H9 (cell line): ENCODE measurements around the gene PAK5. TPM values are rescaled to one million over a fixed set of nuclear protein-coding genes. Genes with fewer than 3 reads are reported as not detected.

ENCODE experiments used
- DNase-seq: peaks from one replicate; pipeline ENCODE4 v3.0.0-alpha.2; 2017
- H2AFZ ChIP-seq: one replicate; pipeline ENCODE4 v1.6.1; 2013; ENCODE audit warnings: mild to moderate bottlenecking, low read length, control low read depth, moderate library complexity
- H2AK5ac ChIP-seq: 2 replicates; pipeline ENCODE4 v1.6.1; 2013; ENCODE audit warnings: low read length, control low read depth, mixed read lengths; ENCODE audit not compliant: insufficient read length
- H2BK120ac ChIP-seq: one replicate; pipeline ENCODE4 v1.6.1; 2013; ENCODE audit warnings: low read depth, mild to moderate bottlenecking, low read length, control low read depth, inconsistent platforms; ENCODE audit not compliant: poor library complexity, severe bottlenecking
- H2BK12ac ChIP-seq: 2 replicates; pipeline ENCODE4 v1.6.1; 2013; ENCODE audit warnings: low read length, control low read depth, mixed read lengths, low read depth; ENCODE audit not compliant: insufficient read length
- H2BK15ac ChIP-seq: 2 replicates; pipeline ENCODE4 v1.6.1; 2013; ENCODE audit warnings: low read depth, low read length, control low read depth
- H2BK20ac ChIP-seq: one replicate; pipeline ENCODE4 v1.6.1; 2013; ENCODE audit warnings: low read depth, mild to moderate bottlenecking, low read length, control low read depth, inconsistent platforms; ENCODE audit not compliant: poor library complexity, severe bottlenecking
- H2BK5ac ChIP-seq: 2 replicates; pipeline ENCODE4 v1.6.1; 2013; ENCODE audit warnings: low read length, control low read depth, mixed read lengths; ENCODE audit not compliant: insufficient read length
- H3K14ac ChIP-seq: 2 replicates; pipeline ENCODE4 v1.6.1; 2013; ENCODE audit warnings: low read length, control low read depth; ENCODE audit not compliant: insufficient read depth
- H3K18ac ChIP-seq: 2 replicates; pipeline ENCODE4 v1.6.1; 2013; ENCODE audit warnings: low read depth, mild to moderate bottlenecking, mixed read lengths, low read length, control low read depth; ENCODE audit not compliant: insufficient read length
- H3K23ac ChIP-seq: 2 replicates; pipeline ENCODE4 v1.6.1; 2013; ENCODE audit warnings: low read length, control low read depth, mixed read lengths, low read depth; ENCODE audit not compliant: insufficient read length
- H3K23me2 ChIP-seq: 2 replicates; pipeline ENCODE4 v1.6.1; 2013; ENCODE audit warnings: low read depth, mild to moderate bottlenecking, mixed read lengths, low read length, control low read depth; ENCODE audit not compliant: insufficient read length, poor library complexity, severe bottlenecking
- H3K27ac ChIP-seq: 2 replicates; pipeline ENCODE4 v1.5.1; 2013; ENCODE audit warnings: low read length, control low read depth, mixed read lengths, low read depth; ENCODE audit not compliant: insufficient read length
- H3K27me3 ChIP-seq: 2 replicates; pipeline ENCODE4 v1.6.1; 2013; ENCODE audit warnings: low read length, control low read depth, inconsistent platforms; ENCODE audit not compliant: insufficient read depth
- H3K4ac ChIP-seq: 2 replicates; pipeline ENCODE4 v1.6.1; 2013; ENCODE audit warnings: low read depth, mild to moderate bottlenecking, control low read depth, inconsistent platforms, low read length, moderate library complexity
- H3K4me1 ChIP-seq: 2 replicates; pipeline ENCODE4 v1.6.1; 2013; ENCODE audit warnings: low read length, control low read depth, inconsistent platforms; ENCODE audit not compliant: insufficient read depth
- H3K4me2 ChIP-seq: 2 replicates; pipeline ENCODE4 v1.6.1; 2013; ENCODE audit warnings: low read length, control low read depth, mixed read lengths; ENCODE audit not compliant: insufficient read length, insufficient read depth
- H3K56ac ChIP-seq: 2 replicates; pipeline ENCODE4 v1.6.1; 2013; ENCODE audit warnings: low read depth, mild to moderate bottlenecking, mixed read lengths, low read length, control low read depth; ENCODE audit not compliant: insufficient read length
- H3K79me1 ChIP-seq: 2 replicates; pipeline ENCODE4 v1.6.1; 2013; ENCODE audit warnings: low read depth, mild to moderate bottlenecking, moderate library complexity, low read length, control low read depth, inconsistent platforms; ENCODE audit not compliant: insufficient read depth, poor library complexity, severe bottlenecking
- H3K79me2 ChIP-seq: 2 replicates; pipeline ENCODE4 v1.6.1; 2013; ENCODE audit warnings: low read length, control low read depth, inconsistent platforms; ENCODE audit not compliant: insufficient read depth
- H3K9ac ChIP-seq: 2 replicates; pipeline ENCODE4 v1.6.1; 2013; ENCODE audit warnings: low read length, control low read depth, mixed read lengths; ENCODE audit not compliant: insufficient read length; ENCODE audit errors: extremely low read depth
- H3K9me3 ChIP-seq: one replicate; pipeline ENCODE4 v1.6.1; 2013; ENCODE audit warnings: low read depth, low read length, inconsistent platforms; ENCODE audit not compliant: control insufficient read depth
- H3T11ph ChIP-seq: one replicate; pipeline ENCODE4 v1.6.1; 2013; ENCODE audit warnings: mild to moderate bottlenecking, low read length, control low read depth, inconsistent platforms
- H4K20me1 ChIP-seq: one replicate; pipeline ENCODE4 v1.6.1; 2013; ENCODE audit not compliant: control insufficient read depth, insufficient read length, insufficient read depth
- H4K5ac ChIP-seq: 2 replicates; pipeline ENCODE4 v1.6.1; 2013; ENCODE audit warnings: low read depth, mild to moderate bottlenecking, mixed read lengths, low read length, control low read depth; ENCODE audit not compliant: insufficient read length
- H4K8ac ChIP-seq: replicated peaks from 2 replicates; pipeline ENCODE4 v1.6.1; 2013; ENCODE audit warnings: low read length, control low read depth, mixed read lengths, low read depth; ENCODE audit not compliant: insufficient read length
- H4K91ac ChIP-seq: 2 replicates; pipeline ENCODE4 v1.6.1; 2013; ENCODE audit warnings: low read depth, mild to moderate bottlenecking, moderate library complexity, mixed read lengths, low read length, control low read depth; ENCODE audit not compliant: insufficient read length
- H3K27ac Mint-ChIP-seq, 3 experiments: 2 replicates in 2 of 3; 3 replicates in 1 of 3; pipeline ENCODE4 v1.8.0; 2020 to 2021; ENCODE audit warnings: mixed read lengths in 3 of 3, mild to moderate bottlenecking in 1 of 3, moderate library complexity in 1 of 3
- H3K27me3 Mint-ChIP-seq: 2 replicates; pipeline ENCODE4 v1.8.0; 2021; ENCODE audit warnings: low read depth, mild to moderate bottlenecking, moderate library complexity, mixed read lengths
- H3K36me3 Mint-ChIP-seq, 3 experiments: 2 replicates in 2 of 3; 3 replicates in 1 of 3; pipeline ENCODE4 v1.8.0; 2020 to 2021; ENCODE audit warnings: low read depth in 3 of 3, mixed read lengths in 3 of 3; ENCODE audit not compliant: insufficient read depth in 1 of 3
- H3K4me1 Mint-ChIP-seq, 2 experiments: 2 replicates each; pipeline ENCODE4 v1.8.0; 2020; ENCODE audit warnings: mixed read lengths in 2 of 2
- H3K4me3 Mint-ChIP-seq, 2 experiments: 2 replicates in 1 of 2; 3 replicates in 1 of 2; pipeline ENCODE4 v1.8.0; 2020 to 2021; ENCODE audit warnings: mild to moderate bottlenecking in 2 of 2, mixed read lengths in 2 of 2, moderate library complexity in 1 of 2
- H3K9me3 Mint-ChIP-seq, 2 experiments: 2 replicates in 1 of 2; 3 replicates in 1 of 2; pipeline ENCODE4 v1.8.0; 2020; ENCODE audit warnings: mild to moderate bottlenecking in 2 of 2, mixed read lengths in 2 of 2, moderate library complexity in 1 of 2
- WGBS: extraction: QIAGEN DNeasy Blood & Tissue Kit; methylation state at CpG from one replicate; pipeline ENCODE4 v1.1.7; 2013; ENCODE audit warnings: missing lambda C conversion rate, low lambda C conversion rate, mixed read lengths; ENCODE audit not compliant: insufficient read length; ENCODE audit errors: extremely low coverage; 5-methylcytosine and 5-hydroxymethylcytosine counted together
- total RNA-seq: library from RNA; stranded (reverse); gene quantifications from 2 replicates; pipeline ENCODE4 v1.2.1, GENCODE V29; 2021
- TF ChIP-seq, protein P1 (sequence below): fragments of 200-600 bp; sonication (generic); conservative IDR thresholded peaks from 3 replicates; pipeline ENCODE4 v1.8.0; 2021; ENCODE audit warnings: antibody characterized with exemption, mild to moderate bottlenecking

The PAK5 gene
- total RNA-seq, 1 experiment from 2014 or later = 0.20 TPM

DNA sequence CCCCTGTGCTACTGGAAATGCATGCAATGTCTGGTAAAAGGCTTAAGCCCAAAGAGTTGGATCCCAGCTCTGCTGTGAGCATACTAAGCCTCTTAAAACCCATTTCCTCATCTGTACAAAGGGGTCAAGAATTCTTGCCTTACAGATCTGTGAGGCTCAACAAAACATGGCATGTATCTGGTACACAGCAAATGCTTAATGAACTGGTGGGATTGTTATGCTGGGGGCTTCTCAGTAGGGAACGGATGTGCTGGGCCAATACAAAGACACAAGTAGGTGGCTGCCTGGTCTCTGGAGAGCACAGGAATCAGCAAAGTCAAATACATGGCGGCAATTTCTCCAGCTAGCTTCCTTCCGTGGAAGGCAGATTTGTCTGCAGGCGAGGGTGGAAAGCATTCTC is 262.2 kb downstream of the PAK5 start:
- H3K4me1 Mint-ChIP-seq = peaks cover 51 to 54% of the 10 kb centered on the region in 2 experiments
- Histone ChIP-seq H3K9me3 (no peaks in the 10 kb centered on the region), H3K56ac (no peak overlapping the region), H3K4me1 (peaks cover 32% of the 10 kb centered on the region; the same call in 1 of the 2 replicates), H3K9ac (no peak overlapping the region), H3K27me3 (peaks cover 3% of the 10 kb centered on the region), H3K79me1 (no peaks in the 10 kb centered on the region), H3K79me2 (no peaks in the 10 kb centered on the region), H2AFZ (no peak overlapping the region), H2BK120ac (no peak overlapping the region), H2AK5ac (no peak overlapping the region), H3K18ac (no peak overlapping the region), H3K4ac (no peak overlapping the region), H3T11ph (no peak overlapping the region), H3K27ac (no peak overlapping the region), H4K5ac (no peak overlapping the region), H4K8ac (no peak overlapping the region), H2BK20ac (no peak overlapping the region), H4K20me1 (no peaks in the 10 kb centered on the region), H3K23ac (no peak overlapping the region), H4K91ac (no peak overlapping the region), H3K23me2 (no peaks in the 10 kb centered on the region), H3K14ac (no peak overlapping the region), H2BK12ac (no peak overlapping the region), H2BK5ac (no peak overlapping the region), H2BK15ac (no peak overlapping the region), H3K4me2 (no peak overlapping the region)
- H3K27me3 Mint-ChIP-seq = peaks cover 52% of the 10 kb centered on the region
- no peak for DNase-seq
- H3K36me3 Mint-ChIP-seq = peaks cover 0 to 2% (median 0%) of the 10 kb centered on the region in 3 experiments; a peak in 2 of 7 replicates
- no CpG with 5 or more reads among the region's 4 CpGs for whole genome bisulfite sequencing
- H3K27ac Mint-ChIP-seq = peak overlapping the region in 2 of 3 experiments; percentile 8 to 71; a peak in 2 of 7 replicates
- peaks cover 0 to 2% of the 10 kb centered on the region in 2 experiments; a peak in 1 of 5 replicates for H3K9me3 Mint-ChIP-seq
- TF ChIP-seq, protein P1, sequence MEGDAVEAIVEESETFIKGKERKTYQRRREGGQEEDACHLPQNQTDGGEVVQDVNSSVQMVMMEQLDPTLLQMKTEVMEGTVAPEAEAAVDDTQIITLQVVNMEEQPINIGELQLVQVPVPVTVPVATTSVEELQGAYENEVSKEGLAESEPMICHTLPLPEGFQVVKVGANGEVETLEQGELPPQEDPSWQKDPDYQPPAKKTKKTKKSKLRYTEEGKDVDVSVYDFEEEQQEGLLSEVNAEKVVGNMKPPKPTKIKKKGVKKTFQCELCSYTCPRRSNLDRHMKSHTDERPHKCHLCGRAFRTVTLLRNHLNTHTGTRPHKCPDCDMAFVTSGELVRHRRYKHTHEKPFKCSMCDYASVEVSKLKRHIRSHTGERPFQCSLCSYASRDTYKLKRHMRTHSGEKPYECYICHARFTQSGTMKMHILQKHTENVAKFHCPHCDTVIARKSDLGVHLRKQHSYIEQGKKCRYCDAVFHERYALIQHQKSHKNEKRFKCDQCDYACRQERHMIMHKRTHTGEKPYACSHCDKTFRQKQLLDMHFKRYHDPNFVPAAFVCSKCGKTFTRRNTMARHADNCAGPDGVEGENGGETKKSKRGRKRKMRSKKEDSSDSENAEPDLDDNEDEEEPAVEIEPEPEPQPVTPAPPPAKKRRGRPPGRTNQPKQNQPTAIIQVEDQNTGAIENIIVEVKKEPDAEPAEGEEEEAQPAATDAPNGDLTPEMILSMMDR = no peak
- H3K4me3 Mint-ChIP-seq = no peak overlapping the region; a peak in 1 of 5 replicates
